Raji (cell line): ENCODE results near the gene UBA52.

ENCODE experiments used
- POLR2A ChIP-seq: IDR thresholded peaks from 2 replicates; pipeline ENCODE4 v1.6.1; 2011; ENCODE audit warnings: low read depth, low read length, control low read depth; ENCODE audit not compliant: insufficient read depth

Gene UBA52

GRCh38 chr19:18542941-18543813 is 28.5 kb upstream of the UBA52 start, which contains the start of gene FKBP8:
Gene FKBP8 (minus strand): TSS chr19:18543573. CDS start chr19:18541970, 1,603 bp downstream.
- no peak for TF ChIP-seq POLR2A

- TF ChIP-seq POLR2A = peak; percentile 59
Measured at GRCh38 chr19:18543814-18544475, 27.7 kb upstream of the UBA52 start.

- TF ChIP-seq POLR2A = no peak
Measured at GRCh38 chr19:18551631-18552030, 20.0 kb upstream of the UBA52 start.

- TF ChIP-seq POLR2A = peak; percentile 96
Measured at GRCh38 chr19:18557411-18558201, 14.1 kb upstream of the UBA52 start, which contains the start of gene KXD1. Gene KXD1 (plus strand): TSS chr19:18557870. CDS start chr19:18562057, 4,187 bp downstream.

- no peak for TF ChIP-seq POLR2A
Measured at GRCh38 chr19:18558202-18558555, 13.5 kb upstream of the UBA52 start.

- TF ChIP-seq POLR2A = peak; percentile 40; the same call in 1 of the 2 replicates
Measured at GRCh38 chr19:18558604-18559003, 13.1 kb upstream of the UBA52 start.

- TF ChIP-seq POLR2A = no peak
Measured at GRCh38 chr19:18559685-18560084, 12.0 kb upstream of the UBA52 start.

GRCh38 chr19:18562086-18562485 is 9.6 kb upstream of the UBA52 start:
- TF ChIP-seq POLR2A = no peak

GRCh38 chr19:18566953-18567352 is 4.7 kb upstream of the UBA52 start:
- no peak for TF ChIP-seq POLR2A

GRCh38 chr19:18568367-18568766 is 3.3 kb upstream of the UBA52 start:
- TF ChIP-seq POLR2A = no peak

- no peak for TF ChIP-seq POLR2A
Measured at GRCh38 chr19:18574691-18575291, 3.1 kb downstream of the UBA52 start.

- TF ChIP-seq POLR2A = no peak
Measured at GRCh38 chr19:18576383-18576782, 4.7 kb downstream of the UBA52 start.

- TF ChIP-seq POLR2A = no peak
Measured at GRCh38 chr19:18577365-18577914, 5.8 kb downstream of the UBA52 start.

GRCh38 chr19:18580311-18580710 is 8.7 kb downstream of the UBA52 start:
- TF ChIP-seq POLR2A = no peak

GRCh38 chr19:18586306-18586705 is 14.6 kb downstream of the UBA52 start:
- no peak for TF ChIP-seq POLR2A
